ENCODE data around the gene KIF6.
"Not testable (repeated sequence)": the region's sequence is repeated elsewhere in the genome, so short reads cannot be mapped to it uniquely, and the experiment has no call there.

Gene KIF6

DNA sequence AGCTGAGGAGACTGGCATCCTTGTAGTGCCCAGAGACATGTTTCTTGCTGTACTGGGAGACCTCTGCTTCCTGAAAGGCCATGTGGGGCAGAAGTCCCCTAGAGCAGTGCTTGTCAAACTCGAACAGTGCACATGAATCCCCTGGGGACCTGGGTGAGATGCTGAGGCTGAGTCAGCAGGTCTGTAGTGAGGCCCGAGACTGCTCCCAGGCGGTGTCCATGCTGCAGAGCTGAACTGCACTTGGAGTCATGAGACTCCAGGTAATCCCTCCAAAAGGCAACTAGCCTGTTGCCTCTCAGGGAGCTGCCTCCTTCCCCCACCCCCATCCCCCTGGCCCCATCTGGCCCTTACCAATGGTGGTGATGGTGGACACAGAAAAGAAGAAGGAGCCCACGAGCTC, 414.7 kb downstream of the KIF6 start:
- peak in 2 of 10 donors; percentile 54 to 60 for DNase-seq
- intact Hi-C loops (cut with DNase I) = loop anchor here (2.0 to 5.0 kb wide), 2 partner anchors 338 to 440 kb away; no protein-coding TSS in a partner anchor

DNA sequence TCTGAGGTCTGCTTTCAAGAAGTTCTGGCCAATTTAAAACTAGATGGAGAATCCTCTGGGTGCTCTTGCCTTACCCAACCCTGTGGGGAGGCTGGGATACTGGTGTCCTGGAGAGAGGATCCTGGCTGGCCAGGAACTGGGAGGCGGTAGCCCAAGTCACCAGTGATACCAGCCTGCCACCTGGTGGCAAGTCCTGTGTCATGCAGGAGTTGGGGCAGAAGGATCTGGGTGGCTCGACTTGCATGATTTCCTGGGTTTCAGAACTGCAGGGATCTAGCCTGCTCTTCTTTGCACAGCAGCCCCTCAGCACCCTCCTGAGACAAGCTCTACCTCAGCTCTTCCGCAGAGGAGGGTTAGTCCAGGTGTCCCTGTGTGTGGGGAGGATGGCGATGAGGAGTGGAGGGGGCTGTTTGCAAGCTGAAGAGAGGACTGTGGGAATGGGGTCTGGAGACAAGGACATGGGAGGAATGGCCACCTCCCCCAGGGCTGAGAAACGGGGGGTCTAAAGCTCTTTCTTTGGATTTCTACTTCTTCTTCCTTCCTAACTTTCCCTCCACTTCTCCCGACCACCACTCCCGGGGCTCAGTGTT, 415.2 kb downstream of the KIF6 start:
- intact Hi-C loops (cut with DNase I) = loop anchor here (1.0 to 5.0 kb wide), 3 partner anchors 144 to 439 kb away; no protein-coding TSS in a partner anchor
- DNase-seq = peak; percentile 50 to 96 (median 78)

- intact Hi-C loops (cut with DNase I) = no loop called here
Observed at GRCh38 chr6:39307462-39307861, 417.7 kb downstream of the KIF6 start.

DNA sequence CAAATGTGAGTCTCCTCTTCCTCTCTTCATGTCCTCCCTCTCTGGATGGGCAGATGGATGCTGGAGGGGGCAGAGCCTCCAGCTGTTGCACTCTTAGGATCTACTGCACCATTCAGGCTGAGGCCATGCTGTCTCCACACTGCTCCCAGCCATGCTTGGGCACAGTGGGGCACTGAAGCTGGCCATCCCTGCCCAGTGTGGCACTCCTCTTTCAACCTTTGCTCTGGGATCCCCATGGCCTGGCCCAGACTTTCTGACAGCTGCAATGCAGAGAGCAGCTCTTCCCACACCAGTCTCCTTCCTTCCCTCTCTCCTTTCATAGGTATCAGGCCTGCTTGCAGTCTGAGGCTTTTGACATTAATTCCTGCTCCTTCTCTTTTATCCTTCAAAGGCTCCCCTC, 420.3 kb downstream of the KIF6 start:
- intact Hi-C loops (cut with DNase I) = no loop called here
- DNase-seq = peak in 2 of 10 donors; percentile 23 to 42

More at GRCh38 chr6:39307462-39307861, 417.7 kb downstream of the KIF6 start:
- DNase-seq = peak in 3 of 10 donors; percentile 7 to 38 (median 13)

DNA sequence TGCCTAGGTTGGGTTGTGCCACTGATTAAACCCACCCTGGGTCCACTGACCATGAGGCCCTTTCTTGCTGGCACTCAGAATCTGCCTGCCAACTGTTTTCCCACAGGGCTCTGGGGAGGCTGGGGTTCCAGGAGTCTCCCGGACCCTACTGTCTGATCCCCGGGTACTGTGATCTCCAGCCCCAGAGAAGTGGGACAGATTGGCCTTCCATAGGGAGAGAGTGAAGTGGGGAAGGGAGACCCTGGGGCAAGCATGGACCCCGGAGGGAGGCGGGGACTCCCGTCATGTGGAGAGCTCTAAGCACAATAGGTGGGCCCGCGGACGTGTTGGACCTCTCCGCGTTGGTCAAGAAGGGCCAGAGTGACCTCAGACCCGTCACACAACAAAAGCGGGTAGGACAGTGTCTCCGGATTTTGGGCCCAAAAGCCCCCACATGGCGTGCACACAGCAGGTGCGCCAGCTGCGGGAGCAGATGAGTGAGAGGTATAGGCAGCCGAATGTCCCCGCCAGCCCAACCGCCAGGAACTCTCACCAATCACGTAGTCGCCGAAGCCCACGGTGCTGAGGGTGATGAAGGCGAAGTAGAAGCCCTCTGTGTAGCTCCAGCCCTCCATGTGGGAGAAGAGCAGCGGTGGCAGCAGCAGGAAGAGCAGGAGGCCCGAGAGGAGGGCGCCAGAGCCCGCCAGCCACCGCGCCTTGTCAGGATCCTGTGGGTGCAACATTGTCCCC, 421.6 kb downstream of the KIF6 start:
- peak in 3 of 10 donors; percentile 37 to 79 (median 71) for DNase-seq
- intact Hi-C loops (cut with DNase I) = loop anchor here (1.0 kb wide), 1 partner anchor 137 kb away; no protein-coding TSS in a partner anchor

- peak; percentile 61 to 95 (median 81) for DNase-seq
- intact Hi-C loops (cut with DNase I) = loop anchor here (1.0 kb wide), 1 partner anchor 137 kb away; no protein-coding TSS in a partner anchor
Observed at GRCh38 chr6:39302669-39303424, 422.4 kb downstream of the KIF6 start.

- intact Hi-C loops (cut with DNase I) = no loop called here
- peak in 3 of 10 donors; percentile 15 to 83 (median 17) for DNase-seq
Observed at GRCh38 chr6:39302011-39302410, 423.2 kb downstream of the KIF6 start.

DNA sequence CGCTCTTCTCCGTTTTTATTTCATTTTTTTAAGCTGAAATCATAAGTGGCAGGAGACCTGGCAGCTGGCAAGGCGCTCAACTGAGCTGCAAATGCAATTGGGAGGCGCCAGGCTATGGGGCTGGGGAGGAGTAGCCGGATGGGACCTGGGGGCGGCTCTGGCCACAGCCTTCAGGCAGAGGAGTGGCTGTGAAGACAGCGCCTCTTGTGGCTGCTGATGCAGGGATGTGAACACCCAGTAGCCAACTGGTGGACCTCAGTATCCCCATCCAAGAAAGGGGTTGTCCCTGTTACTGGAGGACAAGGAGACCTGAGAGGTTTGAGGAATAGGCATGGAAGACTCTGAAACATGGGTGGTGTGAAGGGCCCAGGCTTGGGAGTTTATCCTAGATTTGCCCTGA, 423.6 kb downstream of the KIF6 start:
- DNase-seq = peak in 3 of 10 donors; percentile 30 to 76 (median 49)
- intact Hi-C loops (cut with DNase I) = no loop called here

- DNase-seq = peak in 3 of 10 donors; percentile 5 to 45 (median 21)
- intact Hi-C loops (cut with DNase I) = no loop called here
Observed at GRCh38 chr6:39300739-39301138, 424.5 kb downstream of the KIF6 start.

GRCh38 chr6:39298061-39298460, 427.1 kb downstream of the KIF6 start:
- DNase-seq = peak in 1 of 10 donors; percentile 66
- intact Hi-C loops (cut with DNase I) = no loop called here

DNA sequence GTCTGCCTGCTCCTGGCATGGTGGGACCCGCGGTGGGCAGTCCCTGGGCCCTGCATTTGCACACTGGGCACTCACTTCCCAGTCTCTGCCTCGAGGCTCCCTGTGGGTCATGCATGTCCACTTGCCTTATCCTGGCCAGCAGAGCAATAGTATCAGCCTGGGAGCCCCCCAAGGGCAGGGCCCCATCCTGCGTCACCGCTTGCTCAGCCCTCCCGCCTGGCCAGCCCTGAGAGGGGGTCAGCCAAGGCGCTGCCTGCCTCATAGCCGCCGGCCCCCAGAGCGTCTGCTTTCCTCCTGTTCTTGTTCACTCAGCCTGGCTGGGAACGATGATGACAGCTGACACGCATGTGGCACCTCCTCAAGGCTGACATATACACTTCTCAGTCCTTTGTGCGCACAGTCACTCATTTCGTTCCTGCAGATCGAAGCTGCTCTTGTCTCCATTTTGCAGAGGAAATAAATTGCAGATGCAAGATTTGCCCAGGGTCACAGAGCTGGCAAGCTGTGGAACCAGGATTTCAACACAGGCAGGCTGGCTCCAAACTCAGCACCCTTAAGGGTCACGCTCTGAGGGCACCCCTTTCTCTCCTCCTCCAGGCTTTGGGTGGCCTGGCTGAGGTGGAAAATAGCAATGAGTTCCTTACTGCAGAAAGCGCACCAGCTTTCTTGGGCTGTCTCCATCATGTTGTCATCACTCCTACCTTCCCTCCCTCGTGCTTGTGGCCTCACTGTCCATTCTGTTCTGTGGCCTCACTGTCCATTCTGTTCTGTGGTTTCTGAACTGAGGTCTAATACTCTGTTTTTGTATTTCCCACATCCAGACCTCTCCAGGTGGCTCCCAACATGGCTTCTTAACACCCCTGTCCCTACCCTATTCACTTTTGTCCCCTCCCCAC, 428.2 kb downstream of the KIF6 start:
- peak in 1 of 10 donors; percentile 50 for DNase-seq
- intact Hi-C loops (cut with DNase I) = no loop called here

DNA sequence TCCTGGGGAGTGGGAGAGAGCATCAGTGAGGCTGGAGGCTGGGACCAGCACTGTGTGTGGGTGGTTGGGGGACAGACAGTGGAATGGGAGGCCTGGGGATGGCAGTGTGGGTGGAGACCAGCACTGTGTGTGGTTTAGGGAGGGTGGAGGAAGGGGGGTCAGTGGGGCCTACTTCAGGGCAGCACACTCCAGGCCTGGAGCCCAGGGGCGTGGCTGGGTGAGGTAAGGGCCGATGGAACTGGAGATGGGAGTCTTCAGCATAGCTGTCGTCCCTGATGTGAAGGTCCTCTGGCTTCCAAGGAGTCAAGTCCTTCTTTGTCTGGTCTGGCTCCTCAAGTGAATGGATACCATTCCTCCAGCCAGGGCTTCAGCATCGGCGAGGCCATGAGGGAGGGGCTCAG, 429.6 kb downstream of the KIF6 start:
- intact Hi-C loops (cut with DNase I) = no loop called here
- DNase-seq = peak in 1 of 10 donors; percentile 52

GRCh38 chr6:39294899-39295298, 430.3 kb downstream of the KIF6 start:
- no peak for DNase-seq
- intact Hi-C loops (cut with DNase I) = no loop called here

GRCh38 chr6:39294133-39294532, 431.1 kb downstream of the KIF6 start:
- DNase-seq = peak in 1 of 10 donors; percentile 24
- intact Hi-C loops (cut with DNase I) = no loop called here

DNA sequence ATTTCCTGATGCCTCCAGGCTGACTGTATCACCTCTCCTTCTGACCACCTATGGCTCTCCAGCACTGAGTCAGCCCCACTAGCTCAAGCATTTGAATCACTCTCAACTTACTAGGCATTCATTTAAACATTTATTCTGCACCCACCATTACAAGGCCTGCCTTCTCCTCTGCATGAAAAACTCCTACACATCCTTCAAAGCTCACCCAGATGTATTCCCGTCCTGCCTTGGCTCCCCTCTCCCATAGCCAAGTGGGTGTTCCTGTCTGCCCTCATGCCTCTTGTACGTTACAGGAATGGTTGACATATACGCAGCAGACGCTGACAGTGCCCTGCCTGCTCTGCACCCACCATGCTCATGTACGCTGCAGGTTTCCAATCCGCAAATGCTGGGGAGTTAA, 432.6 kb downstream of the KIF6 start:
- peak in 1 of 10 donors; percentile 63 for DNase-seq
- intact Hi-C loops (cut with DNase I) = no loop called here

GRCh38 chr6:39289490-39289889, 435.7 kb downstream of the KIF6 start:
- no peak for DNase-seq
- intact Hi-C loops (cut with DNase I) = no loop called here

DNA sequence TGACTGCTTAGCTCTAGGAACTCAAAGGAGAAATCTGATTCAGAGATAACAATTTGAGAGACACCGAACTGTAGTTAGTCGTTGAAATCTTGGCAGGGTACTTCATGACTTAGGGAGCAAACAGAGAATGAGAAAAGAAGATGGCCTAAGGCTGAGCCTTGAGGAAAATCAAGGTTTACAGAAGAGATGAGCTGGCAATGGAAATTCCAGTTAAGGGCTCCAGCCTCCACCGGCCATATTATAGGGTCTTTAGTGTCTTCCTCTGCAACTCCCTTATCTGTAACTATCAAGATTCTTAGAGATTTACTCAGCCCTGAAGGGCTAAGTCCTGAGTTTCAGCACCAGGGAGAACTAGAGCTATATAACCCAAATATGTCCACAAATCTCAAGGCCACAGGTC, 437.6 kb downstream of the KIF6 start:
- no peak for DNase-seq
- intact Hi-C loops (cut with DNase I) = no loop called here

DNA sequence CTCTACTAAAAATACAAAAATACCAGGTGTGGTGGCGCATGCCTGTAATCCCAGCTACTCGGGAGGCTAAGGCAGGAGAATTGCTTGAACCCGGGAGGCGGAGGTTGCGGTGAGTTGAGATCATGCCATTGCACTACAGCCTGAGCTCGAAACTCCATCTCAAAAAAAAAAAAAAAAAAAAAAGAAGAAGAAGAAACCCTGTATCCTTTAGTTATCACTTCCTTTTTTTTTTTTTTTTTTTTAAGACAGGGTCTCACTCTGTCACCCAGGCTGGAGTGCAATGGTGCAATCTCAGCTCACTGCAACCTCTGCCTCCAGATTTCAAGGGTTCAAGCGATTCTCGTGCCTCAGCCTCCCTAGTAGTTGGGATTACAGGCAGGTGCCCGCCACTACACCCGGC, 438.6 kb downstream of the KIF6 start:
- intact Hi-C loops (cut with DNase I) = not testable (repeated sequence)
- DNase-seq = peak in 1 of 10 donors; percentile 19

- no peak for DNase-seq
- intact Hi-C loops (cut with DNase I) = no loop called here
Observed at GRCh38 chr6:39282774-39283173, 442.4 kb downstream of the KIF6 start.

All from posterior cingulate gyrus (tissue), 11 donors.